Measurements from ENCODE around the gene WDR86.

The WDR86 gene

DNA sequence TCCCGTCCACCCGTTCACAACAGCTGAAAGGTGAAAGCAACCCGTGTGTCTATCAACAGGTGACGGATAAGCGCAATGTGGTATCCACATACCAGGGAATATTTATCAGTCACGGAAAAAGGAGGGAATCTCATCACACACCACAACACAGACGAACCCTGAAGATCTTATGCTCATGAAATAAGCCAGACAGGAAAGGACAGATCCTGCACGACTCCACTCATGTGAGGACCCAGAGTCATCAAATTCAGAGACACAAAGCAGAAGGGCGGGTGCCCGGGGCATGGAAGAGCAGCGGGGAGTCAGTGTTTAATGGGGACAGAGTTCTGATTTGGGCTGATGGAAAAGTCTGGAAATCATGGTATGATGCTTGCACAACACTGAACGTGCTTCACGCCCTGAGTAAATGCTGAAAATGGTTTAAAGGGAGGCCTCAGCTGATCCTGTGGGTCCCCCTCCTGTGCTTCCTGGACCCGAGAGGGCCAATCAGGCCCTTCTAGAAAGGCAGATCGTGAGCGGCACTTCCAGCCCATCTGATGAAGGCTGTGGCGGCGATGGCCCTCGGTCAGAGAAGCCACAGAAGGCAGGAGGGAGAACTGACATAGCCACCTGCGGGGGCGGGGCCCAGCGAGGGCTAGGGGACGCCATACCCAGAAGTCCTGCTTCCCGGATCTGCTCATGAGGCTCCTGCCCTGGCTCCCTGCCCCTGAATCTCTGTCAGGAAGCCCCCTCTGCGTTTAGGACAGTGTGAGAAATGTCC is 19.1 kb downstream of the WDR86 start:
- DNase-seq = no peak

DNA sequence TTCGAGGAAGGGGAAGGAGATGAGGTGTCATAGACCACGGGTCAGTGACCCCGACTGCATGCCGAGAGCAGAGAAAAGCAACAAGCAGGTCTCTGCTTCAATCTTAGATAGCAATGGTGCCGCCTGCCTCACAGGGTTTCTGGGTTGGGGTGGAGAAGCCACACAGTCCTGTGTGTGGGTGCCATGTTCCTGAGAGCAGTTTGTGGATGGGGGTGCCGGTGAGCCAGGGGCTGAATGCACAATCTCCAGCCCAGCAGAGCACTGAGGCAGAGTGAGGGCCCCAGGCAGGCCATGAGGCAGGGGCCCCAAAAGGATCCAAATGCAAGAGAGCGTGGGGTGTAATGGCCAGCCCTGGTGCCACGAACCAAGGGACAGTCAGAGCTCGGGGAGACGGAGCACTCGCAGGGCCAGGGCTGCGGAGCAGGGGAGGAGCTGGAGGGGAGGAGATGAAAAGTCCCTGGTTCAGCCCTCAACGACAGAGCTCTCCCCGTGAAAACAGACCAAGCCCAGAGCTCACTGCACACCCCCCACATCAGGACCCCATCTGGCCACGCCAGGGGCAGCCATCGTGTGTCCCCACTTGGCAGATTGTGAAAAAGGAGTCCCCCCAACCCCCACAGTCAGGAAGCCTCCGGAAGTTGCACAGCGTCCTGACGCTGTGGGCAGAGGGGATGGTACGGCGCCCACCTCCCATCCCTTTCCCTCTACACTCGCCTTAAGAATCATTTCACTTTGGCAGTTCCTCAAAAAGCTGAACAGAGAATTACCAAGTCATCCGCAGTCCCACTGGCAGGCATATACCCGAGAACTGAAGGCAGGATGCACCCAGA is 19.9 kb downstream of the WDR86 start:
- no peak for DNase-seq

DNA sequence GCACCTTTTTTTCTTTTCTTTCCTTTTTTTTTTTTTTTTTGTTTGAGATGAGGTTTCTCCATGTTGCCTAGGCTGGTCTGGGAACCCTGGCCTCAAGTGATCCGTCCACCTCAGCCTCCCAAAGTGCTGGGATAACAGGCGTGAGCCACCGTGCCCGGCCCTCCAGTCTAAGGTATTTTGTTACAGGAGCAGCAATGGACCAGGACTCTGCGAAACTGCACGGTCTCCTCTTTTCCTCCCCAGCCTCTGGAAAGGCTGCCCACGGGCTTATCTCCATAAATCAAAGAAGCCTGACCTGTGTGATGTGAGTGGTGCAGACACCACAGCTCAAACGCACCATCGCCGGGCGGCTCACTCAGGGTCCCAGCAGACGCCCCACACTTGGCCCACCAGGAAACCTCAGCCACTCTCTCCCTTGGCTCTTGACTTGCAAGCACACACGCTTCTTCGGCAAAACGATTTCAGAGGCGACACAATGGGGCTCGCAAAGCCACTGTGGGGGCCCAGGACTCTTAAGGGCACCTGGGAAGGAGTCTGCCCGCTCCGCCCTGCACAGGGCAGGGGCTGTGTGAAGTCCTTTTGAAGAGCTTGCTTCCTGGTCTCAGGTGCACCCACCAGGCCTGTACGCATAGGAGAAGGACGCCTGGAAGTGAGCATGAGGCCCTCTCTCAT is 20.6 kb downstream of the WDR86 start:
- DNase-seq = no peak

DNA sequence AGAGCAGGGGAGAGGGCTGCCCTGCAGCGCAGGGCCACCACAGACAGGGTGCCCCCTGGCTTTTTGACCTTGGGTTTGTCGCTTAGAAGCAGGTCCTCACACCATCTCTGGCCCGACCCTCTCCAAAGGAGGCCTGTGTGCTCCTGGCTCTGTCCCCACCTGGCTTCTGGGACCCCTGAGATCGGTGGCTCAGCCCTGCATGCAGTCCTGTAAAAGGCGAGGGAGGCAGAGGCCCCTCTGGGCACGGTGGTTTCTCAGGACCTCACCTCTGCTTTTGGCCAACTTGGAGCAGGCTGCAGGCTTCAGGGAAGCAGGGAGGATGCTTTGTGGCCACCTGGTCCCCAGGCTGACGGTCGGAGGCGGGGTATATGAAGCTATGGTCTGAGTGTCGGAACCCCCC is 21.4 kb downstream of the WDR86 start:
- no peak for DNase-seq

DNA sequence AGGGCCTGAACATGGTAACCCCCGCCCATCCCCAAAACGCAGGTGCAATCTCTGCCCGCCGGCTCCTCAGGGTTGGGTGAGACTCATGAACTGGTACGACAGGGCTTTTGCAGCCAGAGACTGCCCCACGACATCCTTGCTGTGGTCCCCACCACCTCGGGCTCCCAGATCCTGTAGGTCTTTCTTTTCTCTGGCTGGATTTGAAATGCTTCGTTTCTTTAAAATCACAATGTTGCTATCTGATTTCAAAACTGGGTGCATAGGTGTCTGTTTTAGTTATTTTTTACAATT is 21.9 kb downstream of the WDR86 start:
- DNase-seq = no peak

DNA sequence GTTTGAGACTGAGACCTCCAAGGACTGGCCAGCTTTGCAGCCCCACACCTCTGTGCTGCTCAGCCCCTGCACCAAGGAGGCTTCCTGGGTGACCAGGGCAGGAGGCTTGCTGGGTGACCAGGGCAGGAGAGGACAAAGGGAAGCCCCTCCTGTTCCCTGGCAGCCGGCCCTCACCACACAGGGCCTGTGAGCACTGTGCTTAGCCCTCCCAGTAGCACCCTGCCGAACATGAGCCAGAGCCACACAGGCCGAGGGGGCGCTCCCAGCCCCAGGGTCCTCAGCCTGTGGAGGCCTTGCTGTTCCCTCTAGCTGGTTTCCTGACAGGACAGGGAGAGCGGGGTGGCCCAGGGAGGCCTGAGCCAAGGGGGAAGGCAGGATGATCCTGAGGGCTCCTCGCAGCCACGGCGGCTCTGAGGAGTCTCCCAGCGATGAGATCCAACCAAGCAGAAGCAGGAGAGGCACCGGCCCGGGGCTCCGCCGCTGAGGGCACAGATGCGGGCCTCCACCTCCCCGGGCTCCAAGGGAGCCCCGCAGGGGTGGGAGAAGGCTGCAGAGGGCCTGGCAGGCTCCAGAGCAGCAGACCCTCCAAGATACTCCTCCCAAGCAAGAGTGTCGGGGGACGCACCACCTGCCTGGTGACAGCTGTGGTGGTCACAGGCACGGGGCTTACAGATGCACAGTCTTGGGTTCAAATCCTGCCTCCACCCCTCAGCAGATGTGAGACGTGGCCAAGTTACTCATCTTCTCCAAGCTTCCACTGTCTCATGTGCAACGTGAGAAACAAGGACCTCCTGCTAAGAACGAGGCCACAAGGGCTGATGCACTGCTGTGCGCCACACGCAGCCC is 22.5 kb downstream of the WDR86 start:
- no peak for DNase-seq

DNA sequence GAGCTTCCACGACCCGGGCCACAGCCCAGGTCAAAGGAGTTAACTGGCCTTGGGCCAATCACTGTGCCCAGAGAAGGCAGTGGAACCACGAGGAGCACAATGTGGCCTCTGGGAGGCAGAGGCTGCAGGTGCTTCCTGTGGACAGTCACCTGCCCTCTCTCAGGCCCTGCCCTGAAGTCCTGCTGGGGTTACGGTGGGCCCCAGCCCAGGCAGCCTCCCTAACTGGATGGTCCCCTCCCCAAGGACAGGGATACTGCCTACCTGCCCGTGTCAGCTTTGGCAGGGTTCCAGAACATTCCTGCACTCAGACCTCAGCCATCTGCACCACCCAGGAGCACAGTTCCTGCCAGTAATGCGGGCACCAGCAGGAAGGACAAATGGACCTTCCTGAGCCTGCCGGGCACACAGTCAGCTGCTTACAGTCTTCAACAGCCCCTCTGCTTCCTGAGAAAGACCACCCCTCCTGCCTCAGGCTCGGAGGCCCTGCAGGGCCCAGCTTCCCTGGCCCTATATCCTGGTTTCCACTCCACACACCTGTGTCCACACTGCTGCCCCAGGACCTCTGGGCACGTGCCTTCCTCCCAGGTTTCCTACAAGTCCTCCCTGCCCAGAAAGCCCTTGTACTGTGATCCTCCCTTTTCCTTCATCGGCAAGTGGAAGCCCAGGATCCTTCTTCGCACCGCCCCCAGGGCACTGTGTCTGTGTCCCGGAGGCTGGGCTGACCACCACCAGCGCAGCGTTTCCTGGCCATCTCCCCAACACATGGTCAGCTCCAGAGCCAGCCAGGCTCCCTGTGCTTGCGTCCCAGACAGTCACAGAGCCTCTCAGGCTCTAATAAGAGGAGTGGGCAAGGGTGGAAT is 23.3 kb downstream of the WDR86 start:
- DNase-seq = no peak

DNA sequence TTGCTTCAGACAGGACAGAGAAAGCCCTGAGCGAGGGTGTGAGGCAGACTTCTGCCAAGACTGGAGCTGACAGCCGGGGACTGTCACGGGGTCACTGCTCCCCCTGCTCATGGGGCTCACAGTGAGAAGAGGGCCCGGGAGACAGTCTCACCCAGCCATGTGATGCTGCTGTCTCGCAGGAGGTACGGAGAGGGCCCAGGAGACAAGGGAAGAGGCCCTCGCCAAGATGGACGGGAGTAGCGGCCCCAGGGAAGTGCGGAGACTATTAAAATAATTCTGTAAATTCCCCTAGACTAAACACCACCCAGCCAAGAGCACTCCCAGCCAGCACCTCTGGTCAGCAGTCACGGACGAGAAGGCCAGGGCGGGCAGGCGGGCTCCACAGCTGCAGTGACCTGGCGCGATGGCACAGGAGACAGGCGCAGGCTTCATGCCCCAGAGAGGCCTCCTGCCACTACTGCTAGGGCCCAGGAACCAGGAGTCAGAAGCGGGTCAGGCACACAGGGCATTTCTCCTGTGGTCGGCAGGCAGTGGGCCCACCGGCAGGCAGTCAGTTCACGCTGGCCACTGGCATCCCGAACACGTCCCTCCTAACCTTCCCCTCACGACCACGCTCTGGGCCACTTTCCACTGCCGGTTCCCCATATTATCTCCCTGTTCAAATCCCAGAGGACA is 24.1 kb downstream of the WDR86 start:
- no peak for DNase-seq

DNA sequence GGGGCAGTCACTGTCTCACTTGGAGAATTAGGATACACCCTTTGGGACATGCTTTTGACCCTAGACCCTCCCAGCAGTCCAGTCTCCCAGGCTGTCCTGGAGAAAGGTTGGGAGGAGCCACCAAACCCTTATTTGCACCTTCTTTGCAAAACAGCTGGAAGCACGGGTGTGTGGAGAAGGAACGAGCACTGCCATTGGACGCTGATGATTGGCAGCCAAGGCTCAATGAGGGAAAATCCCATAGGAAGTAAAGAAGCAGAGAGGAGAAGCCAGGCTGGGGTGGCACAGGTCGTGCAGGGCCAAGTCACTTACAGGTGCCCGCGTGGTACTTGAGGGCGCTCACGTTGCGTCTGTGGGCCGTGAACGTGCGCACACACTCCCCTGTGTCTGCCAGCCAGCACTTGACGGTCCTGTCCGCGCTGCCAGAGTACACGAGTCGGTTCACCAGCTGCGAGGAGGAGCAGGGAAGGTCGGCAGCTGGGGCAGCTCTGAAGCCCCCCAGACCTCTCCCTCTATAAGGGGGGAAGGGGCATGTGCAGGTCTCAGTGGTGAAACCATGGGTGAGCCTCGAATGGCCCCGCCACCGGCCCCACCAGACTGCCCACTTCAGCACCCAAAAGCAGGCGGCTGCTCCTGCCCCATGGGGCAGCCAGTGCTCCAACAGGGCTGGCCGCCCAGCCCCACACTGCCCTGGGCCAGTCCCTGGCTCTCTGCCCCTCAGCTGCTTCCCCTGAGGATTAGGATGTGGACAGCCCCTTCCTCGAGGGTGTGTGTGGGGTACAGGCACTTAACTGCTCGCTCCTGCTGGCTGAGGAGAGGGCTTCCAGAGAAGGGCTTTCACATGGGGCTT is 24.8 kb downstream of the WDR86 start:
- DNase-seq = no peak

DNA sequence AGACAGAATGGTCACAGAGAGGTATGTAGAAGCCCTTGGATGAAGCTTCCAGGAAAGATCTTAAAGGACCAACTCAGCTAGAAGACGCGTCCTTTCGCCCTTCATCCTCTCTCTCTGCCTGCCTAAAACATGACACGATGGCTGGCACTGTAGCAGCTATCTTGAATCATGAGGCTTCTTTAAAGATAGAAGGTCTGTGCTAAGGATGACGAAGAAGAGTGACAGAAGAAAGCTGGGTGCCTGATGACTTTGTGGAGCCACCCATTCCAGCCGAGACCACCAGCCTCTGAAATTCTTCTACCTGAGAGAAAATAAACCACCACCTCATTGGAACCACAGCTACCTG is 25.5 kb downstream of the WDR86 start:
- no peak for DNase-seq

DNA sequence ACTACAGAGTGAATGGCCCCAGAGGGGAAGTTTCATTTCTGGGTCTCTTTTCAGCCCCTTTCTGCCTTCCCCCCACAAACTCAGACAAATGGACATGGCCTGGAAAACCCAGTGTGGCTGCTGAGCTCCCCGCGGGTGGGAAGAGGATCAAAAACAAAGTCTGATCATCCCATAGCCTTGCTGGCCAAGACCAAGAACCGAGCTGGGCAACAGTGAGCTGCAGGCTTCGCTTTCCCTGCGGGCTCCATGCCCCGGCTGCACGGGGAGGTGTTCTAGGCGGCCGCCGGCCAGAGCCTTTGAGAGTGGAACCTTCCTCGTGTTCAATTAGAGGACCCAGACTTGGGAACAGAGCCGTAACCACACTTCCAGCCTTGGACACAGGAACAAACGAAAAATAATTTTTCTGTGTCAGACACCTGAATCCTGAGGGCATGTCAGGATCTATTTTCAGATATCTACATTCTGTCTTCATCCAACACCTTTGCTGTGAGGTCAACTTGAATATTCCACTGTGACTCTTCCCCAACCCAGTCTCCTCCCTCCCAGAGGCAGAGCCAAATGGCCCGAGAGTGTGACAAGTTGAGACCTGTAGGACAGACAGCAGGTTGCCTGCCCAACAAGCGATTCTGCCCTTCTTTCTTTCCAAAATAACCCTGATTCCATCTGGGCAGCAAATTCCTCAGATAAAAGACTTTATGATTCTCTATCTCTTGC is 26.0 kb downstream of the WDR86 start:
- DNase-seq = no peak

DNA sequence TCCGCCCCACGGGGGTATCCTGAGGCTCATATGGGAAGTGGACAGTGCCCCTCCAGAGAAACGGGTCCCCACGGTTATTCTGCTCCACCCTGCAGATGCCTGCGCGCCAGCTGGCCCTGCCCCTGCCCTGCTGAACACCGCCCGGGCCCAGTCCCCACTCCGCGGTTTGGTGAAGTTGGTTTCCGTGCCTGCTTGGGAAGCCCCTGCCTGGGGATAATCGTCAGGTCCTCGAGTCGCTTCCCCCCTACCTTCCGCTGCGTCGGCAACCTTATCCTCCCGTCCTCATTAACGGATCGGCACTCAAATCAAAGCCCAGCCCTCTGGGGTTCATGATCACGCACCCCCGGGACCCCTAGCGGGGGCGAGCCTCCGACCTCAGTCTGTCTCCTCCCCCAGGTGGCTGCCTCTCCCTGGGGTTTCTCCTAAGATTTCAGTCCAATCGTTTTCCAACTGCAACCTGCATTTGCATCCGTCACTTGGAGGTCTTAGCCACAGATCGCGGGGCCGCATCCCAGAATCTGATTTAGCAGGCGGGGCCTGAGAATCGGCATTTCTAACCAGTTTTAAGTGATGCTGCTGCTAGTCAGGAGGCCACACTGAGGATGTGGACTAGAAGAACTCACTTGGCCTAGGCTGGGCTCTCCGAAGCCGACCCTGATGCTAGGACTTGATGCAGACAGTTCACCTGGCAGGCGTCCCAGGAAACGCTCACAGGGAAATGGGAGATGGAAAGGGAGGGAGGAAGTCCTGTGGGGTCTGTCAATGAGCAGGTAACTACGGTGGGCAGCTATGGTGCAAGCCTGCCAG is 27.6 kb downstream of the WDR86 start:
- no peak for DNase-seq

DNA sequence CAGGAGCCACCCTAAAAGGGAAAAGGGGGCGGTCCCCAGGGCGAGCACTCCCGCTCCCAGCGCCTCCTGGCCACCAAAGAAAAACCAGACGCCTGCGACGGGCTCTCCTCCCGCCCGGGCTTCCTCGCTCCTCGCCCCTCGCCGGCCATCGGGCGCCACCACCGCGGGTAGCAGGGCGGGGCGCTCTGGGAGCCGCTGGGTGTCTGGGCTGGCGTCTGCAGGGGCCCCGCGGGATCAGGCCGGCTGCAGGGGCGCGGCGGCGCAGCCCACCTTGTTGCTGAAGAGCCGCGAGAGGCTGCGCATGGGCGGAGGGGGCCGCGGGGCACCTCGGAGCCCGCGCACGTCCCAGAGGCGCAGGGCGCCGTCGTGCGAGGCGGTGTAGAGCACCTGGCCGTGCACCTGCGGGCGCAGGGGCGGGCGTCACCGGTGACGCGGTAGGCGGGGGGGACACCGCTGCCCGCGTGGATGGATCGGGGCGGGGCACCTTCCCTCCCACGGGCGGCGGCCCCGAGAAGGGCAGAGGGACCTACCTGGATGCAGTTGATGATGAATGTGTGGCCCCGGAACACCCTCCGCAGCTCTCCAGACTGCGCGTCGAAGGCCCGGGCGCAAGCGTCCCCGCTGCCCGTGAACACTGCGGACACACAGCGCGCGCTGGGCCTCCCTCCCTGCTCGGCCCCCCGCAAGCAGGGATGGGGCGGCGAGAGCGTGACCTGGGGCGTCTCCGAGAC is 28.3 kb downstream of the WDR86 start:
- no peak for DNase-seq

DNA sequence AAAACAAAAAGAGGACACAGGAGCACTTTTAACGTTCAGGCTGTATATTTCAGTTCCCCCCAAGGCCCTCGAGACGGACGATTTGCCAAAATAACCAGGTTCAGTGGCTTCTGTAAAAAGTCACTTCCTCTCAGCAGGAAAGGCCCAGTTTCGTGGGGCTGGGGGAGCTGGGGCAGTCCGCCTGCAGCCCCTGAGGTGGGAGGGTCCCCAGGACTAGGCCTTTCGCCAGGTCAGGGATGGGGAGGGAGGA is 28.8 kb downstream of the WDR86 start:
- DNase-seq = no peak

DNA sequence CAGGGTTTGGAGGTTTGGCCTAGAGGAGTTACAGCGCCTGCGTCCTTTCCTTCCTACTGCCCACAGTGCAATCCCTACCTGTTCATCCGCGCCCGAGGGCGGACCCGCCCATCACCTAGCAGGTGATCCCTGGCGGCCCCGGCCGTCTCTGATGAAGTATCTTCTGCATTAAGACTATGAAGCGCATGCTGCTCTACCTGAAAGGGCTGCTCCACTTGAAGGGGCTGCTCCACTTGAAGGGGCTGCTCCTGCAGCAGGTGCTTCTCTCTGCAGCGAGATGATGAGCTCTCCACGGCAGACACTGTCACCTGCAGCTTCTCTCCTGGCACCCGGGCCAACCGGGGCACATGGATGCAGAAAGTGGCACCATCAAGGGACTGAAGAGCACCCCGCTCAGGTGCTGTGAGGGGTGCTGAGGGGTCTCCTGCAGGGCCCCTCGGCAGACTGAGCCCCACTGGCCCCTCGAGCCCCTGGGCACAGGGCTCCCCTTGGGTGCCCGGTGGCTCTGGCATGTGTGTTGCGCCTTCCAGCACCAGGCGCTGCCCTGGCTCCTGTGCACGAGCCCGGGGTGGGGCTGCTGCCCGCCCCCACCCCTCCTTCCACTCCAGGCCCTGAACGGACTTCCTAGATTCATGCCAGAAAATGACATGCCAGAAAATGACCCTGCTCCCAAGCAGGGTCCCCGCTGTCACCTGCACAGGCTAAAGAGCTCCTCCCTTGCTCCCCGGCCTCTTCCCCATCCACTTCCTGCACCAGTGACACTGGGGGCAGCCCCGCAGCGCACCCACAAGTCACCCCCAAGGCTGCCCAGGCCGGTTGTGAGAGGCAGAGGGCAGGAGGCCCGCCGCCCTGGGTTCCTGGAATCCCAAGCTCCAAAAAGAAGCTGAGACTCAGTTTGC is 29.4 kb downstream of the WDR86 start:
- no peak for DNase-seq

DNA sequence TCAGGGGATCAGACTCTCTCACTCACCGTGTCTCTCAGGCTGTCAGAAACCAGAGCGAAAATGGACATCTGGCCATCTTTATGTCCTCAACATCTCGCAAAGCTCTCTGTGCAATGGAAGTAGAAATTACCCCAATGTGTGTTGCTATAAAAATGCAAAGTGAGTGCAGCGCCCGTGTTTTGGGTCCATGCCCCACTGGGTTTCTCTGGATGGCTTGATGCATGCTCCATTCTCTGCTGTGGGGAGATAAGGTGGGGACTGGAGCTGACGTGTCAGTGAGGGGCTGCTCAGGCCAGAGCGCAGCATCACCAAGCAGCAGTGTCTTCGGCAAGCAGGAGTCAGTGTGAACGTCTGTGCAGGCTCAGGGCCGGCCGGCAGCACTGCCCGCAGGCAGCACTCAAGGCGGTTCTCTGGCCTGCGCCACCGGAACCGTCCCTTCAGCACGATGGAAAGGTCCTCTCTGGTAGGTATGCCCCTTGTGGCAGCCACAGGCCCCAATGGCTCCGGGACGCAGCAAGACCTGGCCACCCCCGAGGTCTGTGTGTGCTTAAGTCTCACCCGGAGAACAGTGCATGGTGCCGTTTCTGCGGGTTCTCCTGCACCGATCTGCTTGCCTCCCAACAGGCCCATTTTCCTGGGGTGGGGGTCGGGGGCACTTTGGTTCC is 30.2 kb downstream of the WDR86 start:
- no peak for DNase-seq

DNA sequence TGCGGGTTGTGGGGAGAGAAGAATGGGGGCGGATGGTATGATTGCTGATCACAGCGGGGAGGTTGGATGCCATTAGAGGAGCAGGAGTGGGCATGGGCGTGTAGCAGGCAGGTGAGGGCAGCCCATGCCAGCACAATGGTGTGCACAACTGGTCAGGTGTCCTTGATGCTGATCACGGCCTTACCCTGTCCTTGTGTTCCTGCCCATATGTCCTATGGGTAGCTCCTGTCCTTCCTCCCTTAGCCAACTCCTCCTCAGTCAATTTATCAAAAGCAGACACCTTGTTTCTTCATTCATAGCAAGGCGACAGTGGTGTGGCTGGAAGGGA is 30.7 kb downstream of the WDR86 start:
- no peak for DNase-seq

Measured in EL (cell line).